Heart left ventricle (tissue), 16 donors: ENCODE data around the gene ART3. TPM values are rescaled to one million over a fixed set of nuclear protein-coding genes. Genes with fewer than 3 reads are reported as not detected.

Source experiments
- ATAC-seq, 4 donors: fragments of 200-7000 bp; cut with Tn5 transposase; one replicate each; pipeline ENCODE4 v1.9.1; 2020 to 2022; ENCODE audit warnings: moderate library complexity in 4 of 4, mild to moderate bottlenecking in 3 of 4, moderate number of reproducible peaks in 1 of 4
- DNase-seq, 5 donors: peaks; one replicate each; pipeline ENCODE4 v3.0.0-alpha.2; 2020
- H3K27ac ChIP-seq, 12 donors: fragments of 200-600 bp; sonication (generic) in 4 of 12; one replicate each; pipeline versions ENCODE4 v1.5.0 to v1.8.0; 2016 to 2022; ENCODE audit warnings: mild to moderate bottlenecking in 2 of 12
- H3K27me3 ChIP-seq, 9 donors: fragments of 200-600 bp; sonication (generic) in 2 of 9; one replicate each; pipeline versions ENCODE4 v1.5.1 to v1.8.0; 2016 to 2022; ENCODE audit warnings: mild to moderate bottlenecking in 3 of 9
- H3K36me3 ChIP-seq, 9 donors: fragments of 200-600 bp; sonication (generic) in 2 of 9; one replicate each; pipeline versions ENCODE4 v1.5.0 to v1.8.0; 2018 to 2022; ENCODE audit warnings: mild to moderate bottlenecking in 2 of 9
- H3K4me1 ChIP-seq, 12 donors: fragments of 200-600 bp; sonication (generic) in 4 of 12; one replicate each; pipeline versions ENCODE4 v1.5.0 to v1.8.0; 2016 to 2022; ENCODE audit warnings: mild to moderate bottlenecking in 3 of 12
- H3K4me3 ChIP-seq, 12 donors: fragments of 200-600 bp; sonication (generic) in 4 of 12; one replicate each; pipeline versions ENCODE4 v1.5.0 to v1.8.0; 2017 to 2022; ENCODE audit warnings: mild to moderate bottlenecking in 9 of 12, moderate library complexity in 4 of 12
- H3K9me3 ChIP-seq, 12 donors: fragments of 200-600 bp; sonication (generic) in 4 of 12; one replicate each; pipeline versions ENCODE4 v1.5.0 to v1.8.0; 2016 to 2022; ENCODE audit warnings: mild to moderate bottlenecking in 1 of 12
- CTCF ChIP-seq, 12 donors: fragments of 200-600 bp; sonication (generic) in 4 of 12; IDR thresholded peaks; one replicate each; pipeline versions ENCODE4 v1.5.0 to v1.8.0; 2018 to 2022; ENCODE audit warnings: antibody characterized with exemption in 12 of 12, mild to moderate bottlenecking in 5 of 12
- POLR2A ChIP-seq, 2 donors: fragments of 450-650 bp; IDR thresholded peaks; one replicate each; pipeline ENCODE4 v1.6.1; 2017; ENCODE audit warnings: antibody characterized with exemption in 2 of 2, mild to moderate bottlenecking in 2 of 2, moderate library complexity in 2 of 2
- WGBS, 4 donors: extraction: QIAGEN DNeasy Blood & Tissue Kit in 2 of 4; methylation state at CpG; one replicate each; pipeline versions ENCODE4 v1.1.5 to v1.1.7; 2013 to 2018; 5-methylcytosine and 5-hydroxymethylcytosine counted together
- intact Hi-C, 10 donors: fragments of 100-400 bp; cut with DNase I; formaldehyde crosslinking; loops; one replicate each; pipeline versions ENCODE4 v1.11.1 to v1.14.2; 2022
- polyA plus RNA-seq, 2 donors: library from polyadenylated mRNA; stranded (reverse); fragments of 200-250 nt; gene quantifications; one replicate each; pipeline ENCODE4 v1.2.3, GENCODE V29; 2013
- total RNA-seq, 9 donors: library from RNA; depleted of rRNA in 2 of 9; stranded (reverse); fragments of >200 nt in 2 of 9; fragmentation: NEBNext Ultra II Directional in 3 of 9; extraction: Animal tissue kit (Norgen Biotek cat#: 25700) in 3 of 9; gene quantifications; one replicate each; pipeline versions ENCODE4 v1.1.0 to v1.2.4, GENCODE V29; 2016 to 2023
- donor health status: ischemic (EF 13 %, LVEDD 7.1; RV severe dilation, severe dysfunction).
- donor health status: healthy with polysubstance abuse.
- donor health status: DM: no; HTN: yes; CAD: no.
- donor health status: DM: no; HTN: no; CAD: no.
- donor health status: ischemic (EF 25% LVEDD 6.9; RV normal size, moderate dysfunction).
- donor health status: ischemic (EF 25% LVEDD 5.7; RV mildly dilated, moderate dysfunction).
- donor health status: healthy.
- donor health status: DM: yes; HTN: yes; CAD: no.
- donor health status: ischemic (EF 35%, LVEDD 5.7; RV mildly dilated, moderate dysfunction).
- donor health status: nonischemic (EF 11% LVEDD 7.7; RV severe dilation, severe dysfunction).
- donor health status: DM: yes; HTN: yes; CAD: no.
- donor health status: PGD.
- donor health status: ischemic (EF 29% LVEDD 5.4; RV normal size, mild dysfunction).
- donor health status: nonischemic (EF 23%, LVEDD 6.1; RV moderate dilation, normal function).

Gene ART3
- total and polyA plus RNA-seq, 11 donors = 38.8 to 230 (median 73.4) TPM

- H3K27me3 ChIP-seq = peaks cover 0 to 15% (median 0%) of the 10 kb centered on the region in 9 donors
- H3K36me3 ChIP-seq = no peaks in the 10 kb centered on the region
- no peak overlapping the region for H3K27ac ChIP-seq
- ATAC-seq (no peak), DNase-seq (no peak)
- H3K4me3 ChIP-seq = no peak overlapping the region
- intact Hi-C loops = no loop called here
- TF ChIP-seq POLR2A (IDR thresholded peaks at IDR 0.05) (no peak), CTCF (IDR thresholded peaks at IDR 0.05) (no peak)
- 31 to 54% (median 43%) methylated on average over 4 of the region's 4 CpGs for WGBS, 4 donors
- no peaks in the 10 kb centered on the region for H3K4me1 ChIP-seq
- H3K9me3 ChIP-seq = no peaks in the 10 kb centered on the region
Observed at GRCh38 chr4:76053730-76054129, 20.8 kb upstream of the ART3 start.

GRCh38 chr4:76055016-76055415, 19.5 kb upstream of the ART3 start:
- WGBS, 4 donors = 89 to 95% (median 90%) methylated on average over 2 of the region's 2 CpGs
- H3K36me3 ChIP-seq = no peaks in the 10 kb centered on the region
- peaks cover 0 to 15% (median 0%) of the 10 kb centered on the region in 9 donors for H3K27me3 ChIP-seq
- no peak overlapping the region for H3K4me3 ChIP-seq
- no peak for ATAC-seq
- TF ChIP-seq POLR2A (IDR thresholded peaks at IDR 0.05) (no peak), CTCF (IDR thresholded peaks at IDR 0.05) (no peak)
- no peak overlapping the region for H3K27ac ChIP-seq
- DNase-seq = no peak
- intact Hi-C loops = loop anchor here in 1 of 10 donors (5.0 kb wide), 1 partner anchor 38 kb away; no protein-coding TSS in a partner anchor
- peaks cover 0 to 7% (median 0%) of the 10 kb centered on the region in 12 donors for H3K4me1 ChIP-seq
- H3K9me3 ChIP-seq = no peaks in the 10 kb centered on the region

GRCh38 chr4:76055421-76055820, 19.1 kb upstream of the ART3 start:
- intact Hi-C loops = loop anchor here in 1 of 10 donors (5.0 kb wide), 1 partner anchor 38 kb away; no protein-coding TSS in a partner anchor
- Histone ChIP-seq H3K27ac (no peak overlapping the region), H3K27me3 (peaks cover 0 to 15% (median 0%) of the 10 kb centered on the region in 9 donors), H3K36me3 (no peaks in the 10 kb centered on the region), H3K4me1 (peaks cover 0 to 11% (median 0%) of the 10 kb centered on the region in 12 donors), H3K4me3 (no peak overlapping the region), H3K9me3 (no peaks in the 10 kb centered on the region)
- WGBS, 4 donors = 60 to 80% (median 75%) methylated on average over 2 of the region's 2 CpGs
- DNase-seq = no peak
- ATAC-seq = no peak
- TF ChIP-seq CTCF (IDR thresholded peaks at IDR 0.05) (no peak), POLR2A (IDR thresholded peaks at IDR 0.05) (no peak)

- TF ChIP-seq CTCF (IDR thresholded peaks at IDR 0.05) = no peak
- H3K4me3 ChIP-seq = no peak overlapping the region
- H3K27ac ChIP-seq = no peak overlapping the region
- H3K4me1 ChIP-seq = peaks cover 0 to 14% (median 0%) of the 10 kb centered on the region in 12 donors
- peaks cover 0 to 15% (median 0%) of the 10 kb centered on the region in 9 donors for H3K27me3 ChIP-seq
- no peak for ATAC-seq
- DNase-seq = no peak
- no peaks in the 10 kb centered on the region for H3K36me3 ChIP-seq
- intact Hi-C loops = loop anchor here in 1 of 10 donors (5.0 kb wide), 1 partner anchor 41 kb away; no protein-coding TSS in a partner anchor
- H3K9me3 ChIP-seq = no peaks in the 10 kb centered on the region
Observed at GRCh38 chr4:76058302-76058701, 16.2 kb upstream of the ART3 start.
